BE2C (cell line): Measurements from ENCODE around the gene SH3RF3.

Source experiments
- DNase-seq: peaks from one replicate; pipeline ENCODE4 v3.0.0-alpha.2; 2020
- H3K27me3 ChIP-seq: fragments of 250-450 bp; sonication (Bioruptor Pico); 2 replicates; pipeline ENCODE4 v1.5.1; 2020; ENCODE audit warnings: mild to moderate bottlenecking
- H3K36me3 ChIP-seq: fragments of 250-450 bp; sonication (Bioruptor Pico); 2 replicates; pipeline ENCODE4 v1.5.1; 2020; ENCODE audit warnings: mild to moderate bottlenecking
- H3K4me1 ChIP-seq: fragments of 250-450 bp; sonication (Bioruptor Pico); 2 replicates; pipeline ENCODE4 v1.5.1; 2020
- H3K4me3 ChIP-seq: 2 replicates; pipeline ENCODE4 v1.5.1; 2011; ENCODE audit warnings: low read depth, low read length
- H3K9me3 ChIP-seq: fragments of 250-450 bp; sonication (Bioruptor Pico); 2 replicates; pipeline ENCODE4 v1.5.1; 2020
- CTCF ChIP-seq: IDR thresholded peaks from 2 replicates; pipeline ENCODE4 v1.5.1; 2012; ENCODE audit warnings: mild to moderate bottlenecking, low read depth, low read length

SH3RF3 gene

GRCh38 chr2:109170645-109171044, 41.6 kb downstream of the SH3RF3 start:
- Histone ChIP-seq H3K36me3 (no peaks in the 10 kb centered on the region), H3K9me3 (no peaks in the 10 kb centered on the region), H3K4me1 (no peaks in the 10 kb centered on the region), H3K4me3 (no peak overlapping the region), H3K27me3 (0 out of 2 replicates have a peak, but pooled peaks cover 3% of the 10 kb centered on the region)
- TF ChIP-seq CTCF: no peak
- DNase-seq: no peak

GRCh38 chr2:109171444-109172334, 42.7 kb downstream of the SH3RF3 start:
- Histone ChIP-seq H3K4me1 (no peaks in the 10 kb centered on the region), H3K36me3 (no peaks in the 10 kb centered on the region), H3K27me3 (0 out of 2 replicates have a peak, but pooled peaks cover 3% of the 10 kb centered on the region), H3K4me3 (peak overlapping the region; percentile 11; the same call in 1 of the 2 replicates), H3K9me3 (no peaks in the 10 kb centered on the region)
- TF ChIP-seq CTCF: no peak
- peak; percentile 62 for DNase-seq

GRCh38 chr2:109172556-109173105, 43.6 kb downstream of the SH3RF3 start:
- 0 out of 2 replicates have a peak, but pooled peaks cover 3% of the 10 kb centered on the region for H3K27me3 ChIP-seq
- H3K4me3 ChIP-seq: no peak overlapping the region
- no peak for TF ChIP-seq CTCF
- no peak for DNase-seq
- H3K9me3 ChIP-seq: no peaks in the 10 kb centered on the region
- H3K36me3 ChIP-seq: no peaks in the 10 kb centered on the region
- no peaks in the 10 kb centered on the region for H3K4me1 ChIP-seq

- DNase-seq: peak; percentile 39
- H3K27me3 ChIP-seq: 0 out of 2 replicates have a peak, but pooled peaks cover 3% of the 10 kb centered on the region
- no peaks in the 10 kb centered on the region for H3K9me3 ChIP-seq
These were observed 44.5 kb downstream of the SH3RF3 start for GRCh38 chr2:109173311-109174171.

GRCh38 chr2:109174214-109174613, 45.2 kb downstream of the SH3RF3 start:
- 0 out of 2 replicates have a peak, but pooled peaks cover 3% of the 10 kb centered on the region for H3K27me3 ChIP-seq
- TF ChIP-seq CTCF: no peak
- H3K4me3 ChIP-seq: no peak overlapping the region
- no peak for DNase-seq
- H3K9me3 ChIP-seq: no peaks in the 10 kb centered on the region
- no peaks in the 10 kb centered on the region for H3K4me1 ChIP-seq
- no peaks in the 10 kb centered on the region for H3K36me3 ChIP-seq

More at GRCh38 chr2:109173311-109174171, 44.5 kb downstream of the SH3RF3 start:
- H3K4me1 ChIP-seq: no peaks in the 10 kb centered on the region
- TF ChIP-seq CTCF: no peak
- no peaks in the 10 kb centered on the region for H3K36me3 ChIP-seq
- H3K4me3 ChIP-seq: no peak overlapping the region
